Sigmoid colon (tissue), 4 donors: ENCODE measurements around the gene OR2A1.
"Not testable (repeated sequence)": the region's sequence is repeated elsewhere in the genome, so short reads cannot be mapped to it uniquely, and the experiment has no call there.

Experiments used
- CTCF ChIP-seq, 4 experiments: fragments of 450-650 bp in 3 of 4; fragments of 200-600 bp in 1 of 4; IDR thresholded peaks; one replicate each; pipeline ENCODE4 v1.5.1; 2016 to 2019; ENCODE audit warnings: antibody characterized with exemption in 4 of 4, mild to moderate bottlenecking in 3 of 4, moderate library complexity in 2 of 4
- EP300 ChIP-seq, 4 donors: sonication (generic); formaldehyde crosslinking; IDR thresholded peaks; one replicate each; pipeline ENCODE4 v1.6.1; 2017; ENCODE audit warnings: antibody characterized with exemption in 4 of 4
- POLR2A ChIP-seq, 2 donors: fragments of 450-650 bp; IDR thresholded peaks; one replicate each; pipeline ENCODE4 v1.6.1; 2016; ENCODE audit warnings: antibody characterized with exemption in 2 of 2, mild to moderate bottlenecking in 2 of 2, moderate library complexity in 2 of 2
- POLR2AphosphoS5 ChIP-seq, 4 donors: sonication (generic); formaldehyde crosslinking; IDR thresholded peaks; one replicate each; pipeline ENCODE4 v1.6.1; 2017; ENCODE audit warnings: antibody characterized with exemption in 4 of 4

- not testable (repeated sequence) for TF ChIP-seq CTCF, EP300, POLR2A, POLR2AphosphoS5 (IDR thresholded peaks at IDR 0.05)
These were observed 18.3 kb upstream of the OR2A1 start for GRCh38 chr7:144293794-144294499.
